GM21717 (cell line): ENCODE data around the gene GUCA1A.

ENCODE experiments used
- ATAC-seq: cut with Tn5 transposase; IDR thresholded peaks from one replicate; pipeline ENCODE4 v1.9.1; 2021; ENCODE audit warnings: mild to moderate bottlenecking, moderate library complexity; ENCODE audit not compliant: unreplicated experiment

The GUCA1A gene

DNA sequence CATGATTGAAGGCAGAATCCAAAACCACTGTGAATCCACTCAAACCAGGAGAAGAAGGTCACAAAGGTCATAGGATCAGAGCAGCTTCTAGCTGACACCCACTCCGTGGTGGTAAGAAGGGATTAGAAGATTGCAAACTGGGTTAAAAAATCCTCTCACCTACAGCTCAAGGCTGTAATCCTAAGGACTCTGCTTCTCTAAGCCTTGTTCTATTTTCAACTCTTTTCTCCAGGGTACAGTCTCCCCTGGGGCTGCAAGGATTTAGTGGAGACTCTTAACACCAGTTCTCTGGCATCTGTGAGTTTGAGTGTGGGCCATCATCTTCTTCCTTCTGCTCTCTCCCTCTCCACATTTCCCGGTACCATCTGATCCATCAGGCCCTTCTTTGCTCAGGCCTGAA is at the start of gene GUCA1A:
Gene GUCA1A (plus strand): TSS at position 264 of the 400 bp plus-strand sequence. CDS start 250 bp downstream, outside the sequence.
- ATAC-seq = no peak

DNA sequence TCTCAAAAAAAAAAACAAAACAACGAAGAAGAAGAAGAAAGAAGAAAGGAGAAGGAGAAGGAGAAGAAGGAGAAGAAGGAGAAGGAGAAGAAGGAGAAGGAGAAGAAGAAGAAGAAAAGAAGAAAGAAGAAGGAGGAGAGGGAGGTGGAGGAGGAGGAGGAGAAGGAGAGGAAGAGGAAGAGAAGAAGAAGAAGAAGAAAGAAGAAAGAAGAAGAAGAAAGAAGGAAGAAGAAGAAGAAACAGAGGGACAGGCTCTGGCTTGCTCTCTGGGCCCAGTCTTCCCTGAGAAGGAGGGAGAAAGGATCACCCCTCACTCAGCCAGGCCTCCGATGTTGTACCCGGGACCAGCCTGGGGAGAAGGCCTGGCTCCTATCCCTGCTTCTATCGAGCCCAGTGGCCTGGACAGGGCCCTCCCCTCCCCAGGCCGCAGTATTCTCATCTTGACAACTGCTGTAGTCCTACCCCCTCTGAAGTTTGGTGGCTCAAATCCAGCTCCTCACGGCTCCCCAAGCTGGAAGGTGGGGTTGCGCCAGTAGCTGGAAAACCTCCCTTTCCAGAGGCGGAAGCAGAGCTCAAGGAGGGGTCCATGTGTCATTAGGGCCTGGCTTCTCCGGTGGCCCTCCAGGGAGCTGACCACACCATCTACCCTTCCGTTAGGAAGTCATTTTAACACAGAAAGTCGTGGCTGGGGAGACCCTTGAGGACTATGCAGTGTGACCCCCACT is 49.6 kb upstream of the GUCA1A start:
- ATAC-seq = no peak

DNA sequence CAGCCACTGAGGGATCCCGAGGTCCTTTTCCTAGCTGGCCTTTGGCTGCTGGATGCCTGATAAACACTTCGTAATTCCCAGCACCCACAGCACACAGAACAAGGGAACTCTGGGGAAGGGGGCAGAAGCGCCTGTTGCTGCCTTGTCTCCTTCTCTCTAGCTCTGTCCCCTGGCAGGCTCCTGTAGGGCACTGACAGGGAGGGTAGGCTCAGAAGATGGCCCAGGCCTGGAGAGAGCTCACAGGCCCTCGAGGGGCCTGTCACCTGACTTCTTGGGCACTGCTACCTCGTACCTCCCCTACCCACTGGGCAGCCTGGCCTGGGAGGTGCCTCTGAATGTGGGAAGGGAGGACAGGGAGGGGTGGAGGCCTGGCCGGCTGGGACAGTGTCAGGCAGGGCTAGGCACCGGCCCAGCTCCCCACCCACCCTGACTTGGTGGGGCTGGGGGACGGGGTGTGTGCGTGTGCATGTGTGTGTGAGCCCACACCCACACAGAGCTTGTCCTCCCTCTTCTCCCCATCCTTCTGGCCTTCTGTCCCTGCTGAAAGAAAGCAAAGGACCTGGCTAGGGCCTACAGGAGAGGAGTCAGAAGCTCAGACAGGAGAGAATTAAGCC is 48.8 kb upstream of the GUCA1A start:
- no peak for ATAC-seq

DNA sequence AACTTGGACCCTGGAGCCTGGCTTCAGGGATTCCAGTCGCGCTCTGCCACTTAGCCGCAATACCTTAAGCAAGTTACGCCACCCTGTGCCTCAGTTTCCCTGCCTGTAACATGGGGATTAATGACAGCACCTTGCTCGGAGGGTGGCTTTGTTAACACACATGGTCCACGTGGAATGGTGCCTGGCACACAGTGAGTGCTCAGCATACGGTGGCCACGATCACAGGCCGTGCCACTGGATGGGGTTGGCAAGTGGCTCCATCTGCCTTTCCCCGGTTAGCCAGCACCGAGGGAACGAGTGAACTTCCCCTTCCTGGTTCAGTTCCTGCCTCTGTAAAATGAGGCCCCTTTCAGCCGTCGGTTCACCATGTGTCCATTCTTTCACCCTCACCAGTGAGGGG is 47.9 kb upstream of the GUCA1A start:
- no peak for ATAC-seq

DNA sequence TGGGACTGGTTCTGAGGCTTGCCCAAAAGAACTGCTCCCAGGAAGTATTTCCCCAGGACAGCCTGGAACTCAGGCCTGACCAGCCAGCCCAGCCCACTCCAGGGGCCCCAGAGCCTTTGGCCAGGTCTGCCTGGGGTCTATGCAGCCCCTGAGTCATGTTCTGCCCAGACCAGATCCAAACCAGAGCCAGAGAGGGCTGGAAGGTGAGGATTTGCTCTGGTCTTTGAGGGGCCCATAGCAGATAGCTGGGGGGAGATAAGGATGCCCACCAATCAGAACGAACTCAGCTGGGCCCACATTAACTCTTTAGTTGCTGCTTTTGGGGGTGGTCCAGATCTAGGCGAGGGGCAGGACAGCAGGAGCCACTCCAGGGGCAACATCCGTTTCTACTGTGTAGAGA is 47.5 kb upstream of the GUCA1A start:
- ATAC-seq = no peak

DNA sequence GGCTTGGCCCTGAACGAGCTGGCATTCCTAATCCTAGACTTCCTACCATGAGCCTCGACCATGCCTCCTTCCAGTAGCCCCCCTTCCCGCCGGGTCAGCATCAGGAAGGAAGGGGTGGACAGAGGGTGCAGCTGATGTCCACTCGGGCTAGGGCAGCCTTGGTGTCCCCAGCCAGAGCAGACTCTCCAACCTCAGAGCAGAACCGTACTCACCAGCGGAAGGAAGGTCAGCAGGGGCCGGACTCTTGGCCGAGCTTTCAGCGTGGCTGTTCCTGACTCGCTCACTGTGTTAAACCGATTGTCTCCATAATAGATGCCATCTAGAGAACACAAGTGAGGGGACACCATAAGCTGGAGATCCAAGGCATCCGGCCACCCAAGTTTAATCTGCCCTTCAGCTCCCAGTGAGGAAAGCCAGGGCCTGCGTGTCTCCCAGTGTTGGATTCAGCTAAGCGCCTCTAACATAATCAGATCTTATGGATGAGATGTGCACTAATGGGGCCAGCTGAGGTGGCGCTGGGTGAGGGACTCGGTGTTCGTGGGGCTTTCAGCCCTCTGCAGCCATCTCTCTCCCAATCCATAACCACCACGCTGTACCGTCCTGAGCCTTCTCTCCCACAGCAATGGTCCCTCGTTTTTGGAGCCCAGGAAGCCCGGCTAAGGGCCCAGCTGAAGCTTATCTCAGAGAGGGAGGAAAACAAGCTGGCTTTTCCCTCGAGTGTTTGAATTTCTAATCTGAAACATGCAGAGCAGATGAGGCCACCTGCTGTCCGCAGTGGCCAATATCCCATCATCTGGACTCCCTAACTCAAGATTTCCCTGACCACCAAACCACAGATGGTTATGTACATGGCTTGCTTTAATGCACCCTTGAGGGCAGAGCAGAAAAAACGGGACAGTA is 44.5 kb upstream of the GUCA1A start:
- ATAC-seq = no peak

DNA sequence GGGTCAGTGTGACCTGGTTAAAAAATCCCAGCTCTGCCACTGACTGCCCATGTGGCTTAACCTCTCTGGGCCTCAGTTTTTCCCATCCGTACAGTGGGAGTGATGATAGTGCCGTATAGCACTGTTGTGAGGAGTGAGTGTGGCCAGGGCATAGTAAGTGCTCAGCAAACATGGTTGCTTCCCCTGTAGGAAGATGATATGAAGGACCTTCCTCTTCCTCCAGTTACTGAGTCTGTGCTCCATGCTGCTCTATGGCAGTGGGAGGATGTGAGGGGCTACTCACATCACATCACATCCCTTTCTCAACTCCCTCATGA is 43.8 kb upstream of the GUCA1A start:
- ATAC-seq = no peak

DNA sequence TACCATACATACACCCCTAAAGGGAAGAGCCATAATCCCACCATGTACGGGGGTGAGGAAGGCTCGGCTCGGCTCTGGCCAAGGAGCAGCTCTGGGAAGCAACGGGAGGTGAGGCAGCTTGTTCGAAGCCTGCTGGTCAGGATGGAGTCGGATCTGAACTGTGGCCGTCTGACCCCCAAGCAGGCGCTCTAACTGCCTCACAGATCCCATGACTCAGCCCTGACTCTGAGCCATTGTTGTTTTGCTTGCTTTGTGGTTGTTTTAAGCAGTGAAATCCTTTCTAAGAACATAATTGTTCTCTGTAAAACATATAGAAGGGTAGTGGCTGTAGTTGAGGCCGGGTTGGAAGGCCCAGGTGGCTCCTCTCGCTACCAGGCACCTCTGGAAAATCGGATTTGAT is 41.6 kb upstream of the GUCA1A start:
- ATAC-seq = no peak

DNA sequence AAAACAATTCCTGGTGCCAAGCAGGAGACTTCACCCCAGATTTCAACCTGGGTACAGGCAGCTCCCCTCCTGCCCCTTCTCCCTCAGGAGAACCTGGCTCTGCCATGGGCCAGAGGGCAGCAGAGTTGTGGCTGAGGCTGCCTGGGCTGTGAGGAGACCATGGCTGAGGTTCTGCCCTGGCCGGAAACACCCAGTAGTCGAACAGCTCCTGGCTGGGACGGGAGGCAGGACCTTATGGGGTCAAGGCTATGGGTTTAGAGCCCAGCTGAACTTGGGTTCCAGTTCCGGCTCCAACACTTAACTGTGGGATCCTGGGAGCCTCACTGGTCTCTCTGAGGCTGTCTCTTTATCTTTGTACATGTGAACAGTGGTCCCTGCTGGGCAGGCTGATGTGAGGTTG is 39.2 kb upstream of the GUCA1A start:
- no peak for ATAC-seq

DNA sequence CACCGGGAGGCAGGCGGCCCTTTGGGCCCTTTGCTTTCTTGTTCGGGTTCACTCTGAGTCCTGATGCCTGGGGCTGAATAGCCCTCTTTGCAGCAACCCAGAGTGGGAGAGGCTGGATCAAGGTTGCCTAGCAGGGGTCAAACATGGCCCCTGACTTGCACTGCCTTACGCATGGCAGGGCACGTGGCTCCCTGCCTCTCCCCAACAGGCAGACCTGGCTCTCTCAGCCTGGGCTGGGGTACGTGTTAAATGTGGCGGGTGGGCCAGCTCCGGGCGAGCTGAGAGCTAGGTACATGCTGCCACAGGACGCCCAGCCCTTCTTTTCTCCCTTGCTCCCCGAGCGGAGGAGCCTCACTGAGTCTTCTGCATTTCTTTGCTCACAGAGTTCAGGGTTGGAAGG is 38.0 kb upstream of the GUCA1A start:
- no peak for ATAC-seq

DNA sequence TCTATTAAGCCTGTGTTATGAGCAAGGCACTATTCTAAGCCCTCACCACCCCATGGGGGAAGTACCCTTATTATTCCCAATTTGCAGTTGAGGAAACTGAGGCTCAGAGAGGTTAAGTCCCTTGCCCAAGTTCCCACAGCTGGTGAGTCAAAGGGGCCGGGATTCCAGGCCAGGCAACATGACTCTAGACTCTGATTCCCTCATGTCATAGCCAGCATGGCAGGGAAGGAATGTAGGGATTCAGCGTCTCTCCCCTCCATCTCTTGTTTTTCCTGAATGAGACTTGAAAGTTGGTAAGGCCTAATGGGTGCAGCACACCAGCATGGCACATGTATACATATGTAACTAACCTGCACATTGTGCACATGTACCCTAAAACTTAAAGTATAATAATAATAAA is 37.4 kb upstream of the GUCA1A start:
- ATAC-seq = no peak

DNA sequence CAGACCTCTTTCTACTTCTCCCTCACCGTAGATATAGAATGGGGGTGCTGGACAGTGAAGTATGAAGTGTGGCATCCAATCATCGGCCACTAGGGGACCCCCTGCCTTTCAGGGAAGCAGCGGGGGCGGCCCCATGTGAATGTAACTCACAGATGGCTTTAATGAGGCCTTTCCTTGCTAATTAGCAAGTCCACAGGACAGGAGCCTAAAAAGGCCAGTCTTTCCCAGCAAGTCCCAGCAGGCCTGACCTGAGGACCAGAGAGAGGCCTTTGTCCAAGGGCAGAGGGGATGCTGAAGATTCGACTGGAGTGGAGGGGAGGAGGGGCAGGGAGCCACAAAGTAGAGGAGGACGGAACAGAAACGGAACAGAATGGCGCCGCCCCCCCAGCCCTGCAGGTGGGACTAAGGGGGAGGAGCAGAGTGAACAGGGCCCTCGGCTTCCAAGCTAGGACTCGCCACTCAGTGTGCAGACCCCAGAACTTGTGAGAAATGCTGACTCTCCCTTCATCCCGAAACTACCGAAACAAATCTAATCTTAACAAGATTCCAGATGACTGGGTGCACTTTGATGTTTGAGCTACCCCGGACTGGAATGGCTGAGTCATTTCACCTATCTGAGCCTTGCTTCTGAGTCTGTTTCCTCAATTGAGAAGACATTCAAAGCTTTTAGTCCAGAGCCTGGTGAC is 36.5 kb upstream of the GUCA1A start:
- no peak for ATAC-seq

DNA sequence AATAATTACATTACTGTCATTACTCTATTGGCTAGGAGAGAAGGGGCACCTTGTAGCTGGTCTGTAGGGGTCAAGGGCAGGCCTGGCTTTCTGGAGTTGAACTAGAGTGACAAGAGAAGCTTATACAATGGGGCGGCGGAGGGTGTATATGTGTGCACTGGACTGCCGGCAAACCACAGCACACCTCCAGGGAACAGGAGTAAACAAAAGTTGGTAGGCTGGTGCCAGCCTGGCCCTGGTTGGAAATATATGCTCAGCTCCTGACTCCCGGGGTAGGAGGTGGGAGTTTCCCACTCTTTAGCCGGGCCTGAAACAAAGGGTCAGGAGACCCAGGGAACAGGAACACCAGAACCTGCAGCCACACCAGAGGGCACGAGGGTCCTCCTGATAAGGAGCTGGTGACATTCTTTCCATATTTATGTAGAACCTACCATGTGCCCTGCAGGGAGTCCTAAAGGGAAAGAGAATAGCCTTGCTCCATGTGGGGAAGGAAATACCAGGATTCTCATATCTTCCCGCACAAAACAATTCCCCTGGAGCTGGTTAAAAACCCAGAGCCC is 35.9 kb upstream of the GUCA1A start:
- no peak for ATAC-seq

DNA sequence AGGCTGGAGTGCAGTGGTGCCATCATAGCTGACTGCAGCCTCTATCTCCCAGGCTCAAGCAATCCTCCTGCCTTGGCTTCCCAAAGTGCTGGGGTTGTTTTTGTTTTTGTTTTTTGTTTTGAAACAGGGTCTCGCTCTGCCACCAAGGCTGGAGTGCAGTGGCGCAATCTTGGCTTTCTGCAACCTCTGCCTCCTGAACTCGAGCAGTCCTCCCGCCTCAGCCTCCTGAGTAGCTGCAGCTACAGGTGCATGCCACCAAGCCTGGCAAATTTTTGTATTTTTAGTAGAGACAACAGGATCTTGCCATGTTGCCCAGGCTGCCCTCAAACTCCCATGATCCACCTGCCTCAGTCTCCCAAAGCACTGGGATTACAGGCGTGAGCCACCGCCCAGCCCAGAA is 35.0 kb upstream of the GUCA1A start:
- ATAC-seq = no peak

DNA sequence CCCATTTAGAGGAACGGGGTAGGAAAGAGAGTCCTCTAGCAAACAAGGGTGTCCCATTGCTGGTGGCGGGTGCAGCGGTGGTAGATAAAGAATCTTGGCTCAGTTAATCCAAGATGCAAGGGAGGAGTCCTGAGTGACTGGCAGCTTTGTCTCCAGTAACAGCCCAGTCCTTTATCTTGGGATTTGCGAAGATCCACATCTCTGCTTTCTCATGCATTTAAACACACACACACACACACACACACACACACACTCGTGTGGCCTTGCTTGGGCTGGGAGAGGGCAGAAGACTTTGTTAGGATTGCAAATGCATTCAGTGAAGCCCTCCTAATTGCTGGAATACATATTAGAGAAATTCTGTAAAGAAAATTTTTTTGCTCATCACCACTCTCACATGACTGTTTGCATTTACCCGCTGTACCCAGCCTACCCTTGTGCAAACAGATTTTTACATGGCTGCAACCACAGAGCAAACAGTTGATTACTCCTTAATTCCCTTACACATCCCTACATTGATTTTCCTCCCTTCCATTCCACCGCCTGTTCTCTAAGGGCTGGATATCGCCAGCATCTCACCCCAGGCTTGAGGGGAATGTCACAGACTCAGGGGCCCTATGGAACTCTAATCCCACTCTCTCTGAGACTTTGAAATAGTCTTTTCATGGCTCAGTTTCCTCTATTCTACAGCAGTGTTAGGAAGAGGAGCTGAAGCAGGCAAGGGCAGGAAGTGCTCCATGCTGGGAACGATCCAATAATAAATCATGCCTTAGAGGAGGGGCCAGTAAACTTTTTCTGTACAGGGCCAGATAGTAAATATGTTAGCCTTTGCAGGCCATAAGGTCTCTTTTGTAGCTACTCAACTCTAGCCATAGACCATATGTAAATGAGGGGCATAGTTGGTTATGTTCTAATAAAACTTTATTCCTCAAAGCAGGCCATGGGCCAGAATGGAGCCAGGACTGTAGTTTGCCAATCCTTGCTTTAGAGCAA is 34.2 kb upstream of the GUCA1A start:
- no peak for ATAC-seq

DNA sequence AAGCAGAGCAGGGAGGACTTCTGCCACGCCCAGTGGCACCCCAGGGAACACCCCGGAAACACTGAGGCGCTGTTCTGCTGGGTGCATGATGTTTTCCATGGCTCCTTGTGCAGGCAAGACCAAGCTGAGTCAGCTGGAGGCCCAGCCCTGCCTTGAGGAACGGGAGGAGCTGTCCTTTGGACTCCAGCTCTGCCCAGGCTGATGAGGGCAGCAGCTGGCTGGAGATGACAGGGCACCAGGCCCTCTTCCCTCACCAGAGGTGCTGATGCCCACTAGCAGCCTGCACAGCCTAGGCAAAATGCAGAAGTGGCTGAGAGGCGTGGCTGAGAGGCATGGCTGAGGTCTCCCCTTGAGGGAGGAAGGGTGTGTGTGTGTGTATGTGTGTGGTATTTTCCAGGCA is 33.1 kb upstream of the GUCA1A start:
- ATAC-seq = no peak

DNA sequence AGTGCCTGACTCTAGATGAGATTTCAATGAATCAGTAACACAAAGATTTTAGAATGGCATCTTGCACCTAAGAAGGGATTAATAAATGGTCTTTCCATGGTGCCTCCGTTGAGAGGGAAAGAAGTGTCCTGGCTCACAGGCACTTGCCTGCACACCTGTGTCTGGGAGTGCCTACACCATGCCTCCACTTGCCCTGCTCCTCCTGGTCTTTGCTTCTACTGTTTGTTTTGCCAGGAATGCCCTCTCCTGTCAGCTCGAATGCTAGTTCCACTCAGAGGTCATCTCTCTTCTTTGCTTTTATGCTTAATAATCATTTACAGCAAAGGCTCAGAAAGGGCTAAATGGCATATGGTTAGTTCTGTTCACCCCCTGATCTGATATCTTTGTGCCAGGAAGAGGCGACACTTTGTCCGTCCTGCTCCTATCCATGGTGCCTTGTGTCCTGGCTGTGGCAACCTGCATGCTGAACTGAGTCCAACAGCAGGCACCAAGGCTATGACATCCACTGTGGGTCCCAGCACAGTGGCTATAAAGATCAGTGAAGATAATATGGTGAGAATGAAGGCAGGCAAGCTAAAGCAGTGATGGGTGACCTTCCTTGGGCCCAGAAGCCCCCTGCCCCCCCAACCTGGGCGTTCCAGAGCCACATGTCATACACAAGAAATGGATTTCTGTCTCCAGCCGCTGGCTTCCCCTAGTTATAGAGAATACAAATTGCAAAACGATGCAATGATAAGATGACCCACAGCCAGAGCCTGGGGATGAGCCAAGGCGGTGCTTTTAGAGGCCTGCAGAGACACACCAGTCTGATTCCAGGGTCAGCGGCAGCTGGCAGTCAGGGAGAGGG is 32.2 kb upstream of the GUCA1A start:
- no peak for ATAC-seq

DNA sequence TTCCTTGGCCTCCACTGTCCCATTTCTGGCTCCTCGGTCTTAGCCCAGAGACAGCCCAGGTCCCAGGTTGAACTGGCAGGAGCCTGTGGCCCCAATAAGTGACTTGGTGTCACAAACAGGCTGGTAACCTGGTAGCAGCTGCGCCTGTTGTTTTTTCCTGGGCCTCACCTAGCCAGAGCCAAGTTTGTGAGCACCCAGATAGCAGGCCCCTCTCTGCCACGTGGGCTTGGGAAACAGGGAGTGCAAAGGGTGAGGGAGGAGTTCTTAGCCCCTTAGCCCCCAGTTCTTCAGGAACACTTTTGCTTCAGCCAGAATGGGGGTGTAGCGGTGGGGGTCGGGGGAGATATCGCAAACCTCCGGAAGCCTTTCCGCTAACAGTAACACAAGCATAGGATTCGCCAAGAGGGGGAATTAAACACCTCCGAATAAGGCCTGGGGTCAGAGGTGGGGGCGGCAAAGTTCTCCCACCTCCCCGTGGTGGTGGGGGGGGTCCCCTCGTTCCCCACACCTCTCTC is 31.5 kb upstream of the GUCA1A start:
- ATAC-seq = no peak
